Measurements from ENCODE around the gene NTHL1. TPM values are rescaled to one million over a fixed set of nuclear protein-coding genes. Genes with fewer than 3 reads are reported as not detected.

Gene NTHL1
- total RNA-seq, 1 experiment from 2014 or later: 47.3 TPM

- Histone ChIP-seq H2AFZ (no peak overlapping the region), H3F3A (ENCODE audit: insufficient read depth, low read depth) (no peaks in the 10 kb centered on the region), H3K4me1 (replicated peaks; ENCODE audit: insufficient read depth) (peaks cover 4% of the 10 kb centered on the region), H4K20me1 (ENCODE audit: insufficient read depth) (peaks cover 39% of the 10 kb centered on the region), H3K9me2 (ENCODE audit: insufficient read depth) (no peaks in the 10 kb centered on the region), H3K9me3 (ENCODE audit: insufficient read depth, low read depth) (no peaks in the 10 kb centered on the region), H3K79me2 (ENCODE audit: low read depth) (peaks cover 43% of the 10 kb centered on the region), H3K36me3 (ENCODE audit: low read depth) (0 out of 2 replicates have a peak, but pooled peaks cover 5% of the 10 kb centered on the region), H3K4me2 (no peak overlapping the region), H3K27me3 (ENCODE audit: insufficient read depth, low read depth) (no peaks in the 10 kb centered on the region), H3K27ac (no peak overlapping the region), H3K4me3 (no peak overlapping the region)
- no peak for DNase-seq
- POLR2A ChIA-PET (ENCODE audit: unreplicated experiment): no interaction called here
- BruUV-seq (replicated peaks): no TSS peak
- TF ChIP-seq CTCF (conservative IDR thresholded peaks at IDR 0.05): no peak
- TF ChIP-seq EZH2 (IDR thresholded peaks at IDR 0.05; ENCODE audit: low read depth): no peak
- CTCF ChIA-PET: interaction anchor here (0.5 kb wide), 2 partner anchors 12 to 218 kb away, joined by 4 to 6 read pairs; no protein-coding TSS in a partner anchor
- intact Hi-C loops (cut with micrococcal nuclease; ENCODE audit: unreplicated experiment): loop anchor here (10.0 kb wide), 1 partner anchor 252 kb away; the partner anchor contains the start of gene ECI1
These were observed 45.0 kb downstream of the NTHL1 start for GRCh38 chr16:2002406-2003230.

GRCh38 chr16:2001456-2002355 is 45.9 kb downstream of the NTHL1 start:
- Histone ChIP-seq H3K4me2 (no peak overlapping the region), H3K27me3 (ENCODE audit: insufficient read depth, low read depth) (no peaks in the 10 kb centered on the region), H3K27ac (no peak overlapping the region), H3K36me3 (ENCODE audit: low read depth) (0 out of 2 replicates have a peak, but pooled peaks cover 5% of the 10 kb centered on the region), H3K9me2 (ENCODE audit: insufficient read depth) (no peaks in the 10 kb centered on the region), H3K9me3 (ENCODE audit: insufficient read depth, low read depth) (no peaks in the 10 kb centered on the region), H3K4me3 (no peak overlapping the region), H3F3A (ENCODE audit: insufficient read depth, low read depth) (peaks cover 1% of the 10 kb centered on the region; the same call in 1 of the 2 replicates), H2AFZ (no peak overlapping the region), H4K20me1 (ENCODE audit: insufficient read depth) (peaks cover 35% of the 10 kb centered on the region), H3K79me2 (ENCODE audit: low read depth) (peaks cover 34% of the 10 kb centered on the region), H3K4me1 (replicated peaks; ENCODE audit: insufficient read depth) (no peaks in the 10 kb centered on the region)
- BruUV-seq (replicated peaks): no TSS peak
- intact Hi-C loops (cut with micrococcal nuclease; ENCODE audit: unreplicated experiment): loop anchor here (10.0 kb wide), 1 partner anchor 253 kb away; the partner anchor contains the start of gene ECI1
- DNase-seq: no peak
- ChIA-PET POLR2A (ENCODE audit: unreplicated experiment) (no interaction called here), CTCF (no interaction called here)
- TF ChIP-seq EZH2 (IDR thresholded peaks at IDR 0.05; ENCODE audit: low read depth): no peak
- no peak for TF ChIP-seq CTCF (conservative IDR thresholded peaks at IDR 0.05)

DNA sequence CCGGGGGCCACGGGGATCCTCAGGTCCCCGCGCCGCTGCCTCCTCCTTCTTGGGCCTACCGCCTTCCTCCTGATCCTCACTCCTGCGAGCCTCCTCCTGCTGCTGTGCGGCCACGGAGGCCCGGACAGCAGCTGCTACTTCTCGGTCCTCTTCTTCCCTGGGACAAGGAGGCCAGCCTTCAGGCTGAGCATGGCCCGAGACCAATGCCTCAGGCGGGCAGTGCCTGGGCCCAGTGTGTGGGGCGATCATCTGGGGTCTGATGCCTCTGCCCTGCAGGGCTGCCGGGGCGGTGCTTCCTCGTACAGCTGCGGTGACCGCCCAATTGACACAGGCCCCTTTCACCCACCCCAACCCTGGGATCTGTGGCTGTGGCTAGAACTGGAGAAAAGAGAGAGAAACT is 46.6 kb downstream of the NTHL1 start:
- Histone ChIP-seq H3K4me2 (no peak overlapping the region), H3K27me3 (ENCODE audit: insufficient read depth, low read depth) (no peaks in the 10 kb centered on the region), H3K36me3 (ENCODE audit: low read depth) (0 out of 2 replicates have a peak, but pooled peaks cover 5% of the 10 kb centered on the region), H3K4me3 (no peak overlapping the region), H3K9me2 (ENCODE audit: insufficient read depth) (no peaks in the 10 kb centered on the region), H3K9me3 (ENCODE audit: insufficient read depth, low read depth) (no peaks in the 10 kb centered on the region), H3K27ac (no peak overlapping the region), H3K4me1 (replicated peaks; ENCODE audit: insufficient read depth) (peaks cover 1% of the 10 kb centered on the region; the same call in 1 of the 2 replicates), H3K79me2 (ENCODE audit: low read depth) (peaks cover 27% of the 10 kb centered on the region), H3F3A (ENCODE audit: insufficient read depth, low read depth) (peaks cover 8% of the 10 kb centered on the region; the same call in 1 of the 2 replicates), H4K20me1 (ENCODE audit: insufficient read depth) (peaks cover 31% of the 10 kb centered on the region), H2AFZ (no peak overlapping the region)
- POLR2A ChIA-PET (ENCODE audit: unreplicated experiment): no interaction called here
- BruUV-seq (replicated peaks): no TSS peak
- intact Hi-C loops (cut with micrococcal nuclease; ENCODE audit: unreplicated experiment): loop anchor here (10.0 kb wide), 1 partner anchor 254 kb away; the partner anchor contains the start of gene ECI1
- CTCF ChIA-PET: no interaction called here
- DNase-seq: no peak
- TF ChIP-seq EZH2 (IDR thresholded peaks at IDR 0.05; ENCODE audit: low read depth) (no peak), CTCF (conservative IDR thresholded peaks at IDR 0.05) (no peak)

Data from PC-9 (cell line).